ENCODE measurements around the gene ZMIZ1.

DNA sequence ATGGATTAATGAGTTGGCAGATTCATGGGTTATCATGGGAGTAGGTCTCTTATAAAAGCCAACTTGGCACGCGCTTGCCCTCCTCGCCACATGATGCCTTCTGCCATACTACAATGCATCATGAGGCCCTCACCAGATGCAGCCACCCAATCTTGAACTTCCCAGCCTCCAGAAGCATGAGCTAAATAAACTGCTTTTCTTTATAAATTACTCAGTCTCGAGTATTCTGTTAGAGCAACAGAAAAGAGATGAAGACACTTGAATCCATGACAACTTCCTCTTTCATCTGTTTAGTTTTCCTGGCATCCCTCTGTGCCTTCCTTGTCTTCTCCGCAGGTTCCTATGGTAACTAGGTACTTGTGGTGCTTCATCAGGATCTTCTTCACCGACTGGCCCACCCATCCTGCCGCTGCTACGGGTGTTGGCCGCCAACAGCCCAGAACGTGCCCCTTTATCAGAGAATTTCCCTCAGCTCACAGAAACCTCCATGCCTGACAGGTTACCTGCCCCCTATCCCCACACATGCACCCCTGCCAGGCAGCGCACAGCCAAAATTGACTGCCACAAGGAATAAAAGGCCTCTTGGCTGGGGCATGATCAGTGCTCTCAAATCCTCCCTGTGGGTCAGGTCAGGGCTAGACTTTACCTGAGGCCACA, 250.5 kb downstream of the ZMIZ1 start:
- TF ChIP-seq CTCF (IDR thresholded peaks at IDR 0.05; ENCODE audit: low read depth, low read length), result no peak
- TF ChIP-seq, protein P1, sequence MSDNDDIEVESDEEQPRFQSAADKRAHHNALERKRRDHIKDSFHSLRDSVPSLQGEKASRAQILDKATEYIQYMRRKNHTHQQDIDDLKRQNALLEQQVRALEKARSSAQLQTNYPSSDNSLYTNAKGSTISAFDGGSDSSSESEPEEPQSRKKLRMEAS (IDR thresholded peaks at IDR 0.05; ENCODE audit: low read depth, low read length), result no peak

Measured in NB4 (cell line).